HG02943 (cell line): Measurements from ENCODE around the gene VPREB1.
"Not testable (repeated sequence)": the region's sequence is repeated elsewhere in the genome, so short reads cannot be mapped to it uniquely, and the experiment has no call there.

Source experiments
- ATAC-seq: cut with Tn5 transposase; IDR thresholded peaks from one replicate; pipeline ENCODE4 v1.9.1; 2021; ENCODE audit warnings: mild to moderate bottlenecking, low read depth, moderate library complexity; ENCODE audit not compliant: unreplicated experiment

Gene VPREB1, protein sequence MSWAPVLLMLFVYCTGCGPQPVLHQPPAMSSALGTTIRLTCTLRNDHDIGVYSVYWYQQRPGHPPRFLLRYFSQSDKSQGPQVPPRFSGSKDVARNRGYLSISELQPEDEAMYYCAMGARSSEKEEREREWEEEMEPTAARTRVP

DNA sequence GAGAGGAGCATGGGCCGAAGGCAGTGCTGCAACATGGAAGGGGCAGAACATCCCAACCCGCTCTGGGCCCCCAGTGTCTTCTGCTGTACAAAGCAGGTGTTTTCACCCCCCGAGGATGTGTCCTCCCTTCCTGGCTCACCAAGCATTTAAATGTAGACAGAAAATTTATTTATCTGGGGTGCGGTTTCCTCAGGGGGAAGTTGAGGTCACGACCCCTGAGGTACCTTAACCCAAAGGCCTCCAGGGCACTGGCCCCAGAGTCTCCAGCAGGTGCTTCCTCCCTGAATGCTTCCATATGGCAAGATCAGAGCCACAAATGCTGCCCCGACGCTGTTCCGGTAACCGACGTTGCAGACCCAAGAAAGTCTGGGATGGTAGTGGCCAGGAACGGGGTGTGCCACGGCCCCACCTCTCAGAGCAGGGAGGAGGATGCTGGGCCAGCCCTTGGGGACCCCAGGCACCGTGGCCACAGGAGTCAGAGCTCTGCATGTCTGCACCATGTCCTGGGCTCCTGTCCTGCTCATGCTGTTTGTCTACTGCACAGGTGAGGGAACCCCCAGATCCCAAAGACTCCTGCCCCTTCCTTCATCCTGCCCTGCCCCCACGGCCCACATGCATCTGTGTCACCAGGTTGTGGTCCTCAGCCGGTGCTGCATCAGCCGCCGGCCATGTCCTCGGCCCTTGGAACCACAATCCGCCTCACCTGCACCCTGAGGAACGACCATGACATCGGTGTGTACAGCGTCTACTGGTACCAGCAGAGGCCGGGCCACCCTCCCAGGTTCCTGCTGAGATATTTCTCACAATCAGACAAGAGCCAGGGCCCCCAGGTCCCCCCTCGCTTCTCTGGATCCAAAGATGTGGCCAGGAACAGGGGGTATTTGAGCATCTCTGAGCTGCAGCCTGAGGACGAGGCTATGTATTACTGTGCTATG, at the start of gene VPREB1:
VPREB1 (plus strand) TSS at position 471 of the 935 bp plus-strand sequence; CDS start at position 499, 28 bp downstream.
- no peak for ATAC-seq

DNA sequence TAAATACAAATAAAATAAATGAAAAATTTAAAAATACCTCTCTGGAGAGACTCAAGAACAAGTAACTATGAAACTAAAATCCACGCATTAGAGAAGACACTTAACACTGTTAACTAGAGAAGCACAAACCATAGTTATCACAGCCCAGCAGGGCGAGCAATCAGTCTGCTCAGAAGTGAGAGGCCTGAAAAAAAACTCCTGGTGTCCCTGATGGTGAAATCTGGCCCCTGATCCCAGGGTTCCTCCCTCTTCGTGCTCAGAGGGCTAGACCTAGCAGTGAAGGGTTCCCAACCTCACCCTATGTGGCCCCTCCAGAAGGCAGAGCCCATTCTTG, 49.7 kb upstream of the VPREB1 start:
- no peak for ATAC-seq

DNA sequence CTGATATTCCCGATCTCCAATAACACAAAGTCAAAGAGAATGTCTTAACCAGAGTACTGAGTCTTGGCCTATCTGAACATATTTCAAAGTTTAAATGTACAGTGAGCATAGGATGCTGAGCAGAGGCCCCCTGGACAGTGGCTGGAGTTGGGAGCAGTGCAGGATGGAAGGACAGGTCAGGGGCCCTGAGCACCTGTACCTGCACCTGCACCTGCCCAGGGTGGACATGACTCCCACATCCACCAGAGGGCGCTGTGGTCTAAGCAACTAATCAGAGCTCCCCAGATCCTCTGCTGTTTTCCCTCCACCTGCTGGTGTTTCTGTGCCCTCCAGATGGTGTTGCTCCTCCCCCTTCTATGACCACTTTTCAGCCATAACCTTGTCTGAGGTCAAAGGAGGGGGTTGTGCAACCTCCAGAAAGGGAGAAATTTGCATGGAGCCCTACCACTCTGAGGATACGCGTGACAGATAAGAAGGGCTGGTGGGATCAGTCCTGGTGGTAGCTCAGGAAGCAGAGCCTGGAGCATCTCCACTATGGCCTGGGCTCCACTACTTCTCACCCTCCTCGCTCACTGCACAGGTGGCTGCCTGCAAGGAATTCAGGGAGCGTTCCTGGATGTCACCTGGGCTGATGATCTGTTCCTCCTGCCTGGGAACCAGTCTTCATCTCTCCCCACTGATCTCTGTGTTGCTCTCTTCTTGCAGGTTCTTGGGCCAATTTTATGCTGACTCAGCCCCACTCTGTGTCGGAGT, 49.1 kb upstream of the VPREB1 start:
- peak; percentile 75 for ATAC-seq

DNA sequence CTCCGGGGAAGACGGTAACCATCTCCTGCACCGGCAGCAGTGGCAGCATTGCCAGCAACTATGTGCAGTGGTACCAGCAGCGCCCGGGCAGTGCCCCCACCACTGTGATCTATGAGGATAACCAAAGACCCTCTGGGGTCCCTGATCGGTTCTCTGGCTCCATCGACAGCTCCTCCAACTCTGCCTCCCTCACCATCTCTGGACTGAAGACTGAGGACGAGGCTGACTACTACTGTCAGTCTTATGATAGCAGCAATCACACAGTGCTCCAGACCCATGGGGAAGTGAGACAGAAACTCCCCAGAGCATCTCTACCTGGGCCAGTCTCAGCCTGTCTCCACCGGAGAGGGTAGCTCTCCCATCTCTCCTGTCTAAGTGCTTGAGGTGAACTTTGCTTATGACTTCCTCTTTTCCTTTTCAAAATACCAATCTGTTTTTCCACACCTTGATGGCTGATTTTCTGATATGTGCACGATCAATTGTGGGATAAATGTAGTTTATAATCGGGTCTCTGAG, 48.5 kb upstream of the VPREB1 start:
- ATAC-seq = peak; percentile 69

DNA sequence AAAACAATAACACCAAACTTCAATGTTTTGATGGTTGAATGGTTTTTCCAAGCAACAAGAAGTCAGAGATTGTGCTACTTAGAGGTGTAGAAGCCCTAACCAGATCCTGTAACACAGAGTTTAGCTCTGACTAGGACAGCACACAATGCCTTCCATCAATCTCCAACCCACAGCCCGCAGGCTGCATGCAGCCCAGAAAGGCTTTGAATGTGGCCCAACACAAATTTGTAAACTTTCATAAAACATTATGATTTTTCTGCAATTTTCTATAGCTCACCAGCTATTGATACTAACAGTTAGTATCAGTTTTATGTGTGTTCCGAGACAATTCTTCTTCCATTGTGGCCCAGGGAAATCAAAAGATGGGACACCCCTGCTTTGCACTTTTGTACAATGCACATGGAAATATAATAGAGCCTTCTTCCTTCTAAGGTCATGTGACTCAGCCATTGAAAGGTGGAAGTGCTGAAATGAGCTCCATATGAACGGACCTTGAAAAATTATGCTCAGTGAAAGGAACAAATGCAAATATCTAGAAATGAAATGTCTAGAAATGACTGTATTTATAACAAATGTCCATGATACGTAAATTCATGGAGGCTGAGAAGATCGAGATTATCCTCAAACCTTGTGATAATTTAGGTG, 47.6 kb upstream of the VPREB1 start:
- no peak for ATAC-seq

DNA sequence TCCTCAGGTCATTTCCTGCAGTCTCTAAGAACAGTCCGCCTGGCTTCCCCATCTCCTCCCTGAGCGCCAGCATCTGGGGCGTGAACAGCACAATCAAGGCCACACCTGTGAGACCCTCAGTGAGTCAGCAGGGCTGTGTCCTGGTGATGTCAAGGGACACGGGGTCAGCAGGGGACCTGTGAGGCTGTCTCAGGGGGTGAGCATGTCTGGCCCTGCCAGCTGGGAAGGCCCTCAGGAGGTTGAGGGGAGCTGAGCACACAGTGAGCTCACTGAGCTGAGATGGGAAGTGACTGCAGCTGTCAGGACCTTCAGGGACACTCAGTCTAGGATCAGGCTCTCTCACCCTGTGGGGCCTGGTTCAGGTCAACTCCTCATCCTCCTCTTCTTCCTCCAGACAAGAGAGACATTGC, 46.6 kb upstream of the VPREB1 start:
- ATAC-seq = no peak

DNA sequence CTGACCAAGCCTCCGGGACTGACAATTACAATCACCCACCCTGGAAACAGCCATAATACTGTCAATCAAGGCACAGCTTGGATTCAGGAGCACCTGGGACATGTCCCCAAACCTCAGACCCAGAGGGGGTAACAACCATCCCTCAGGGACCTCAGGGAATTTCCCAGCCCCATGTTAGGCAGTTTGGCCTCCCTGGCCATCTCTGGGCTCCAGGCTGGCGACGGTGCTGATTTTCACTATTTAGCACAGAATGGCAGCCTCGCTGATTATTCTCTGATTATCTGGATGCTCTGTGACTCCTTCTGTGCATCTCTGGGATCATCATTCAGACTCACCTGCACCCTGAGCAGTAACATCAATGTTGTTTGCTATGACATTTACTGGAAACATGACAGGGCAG, 45.8 kb upstream of the VPREB1 start:
- no peak for ATAC-seq

DNA sequence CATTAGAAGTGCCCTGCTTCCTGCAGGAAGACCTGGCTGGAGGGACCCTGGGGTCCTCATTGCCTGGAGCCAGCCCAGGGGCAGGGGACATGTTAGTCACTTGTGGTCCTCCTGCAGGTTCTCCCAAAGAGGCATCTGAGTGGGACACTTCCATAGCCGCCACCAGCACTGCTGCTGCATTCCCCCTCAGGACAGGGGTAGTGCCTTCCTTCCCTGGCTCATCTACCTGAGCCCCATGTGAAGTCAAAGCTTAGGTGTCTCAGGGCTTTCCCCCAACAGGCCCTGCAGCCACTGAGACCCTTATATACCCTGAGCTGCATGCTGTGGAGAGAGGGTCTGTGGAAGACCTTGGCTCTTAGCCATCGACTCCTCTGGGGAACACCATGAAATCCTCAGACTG, 45.0 kb upstream of the VPREB1 start:
- no peak for ATAC-seq

DNA sequence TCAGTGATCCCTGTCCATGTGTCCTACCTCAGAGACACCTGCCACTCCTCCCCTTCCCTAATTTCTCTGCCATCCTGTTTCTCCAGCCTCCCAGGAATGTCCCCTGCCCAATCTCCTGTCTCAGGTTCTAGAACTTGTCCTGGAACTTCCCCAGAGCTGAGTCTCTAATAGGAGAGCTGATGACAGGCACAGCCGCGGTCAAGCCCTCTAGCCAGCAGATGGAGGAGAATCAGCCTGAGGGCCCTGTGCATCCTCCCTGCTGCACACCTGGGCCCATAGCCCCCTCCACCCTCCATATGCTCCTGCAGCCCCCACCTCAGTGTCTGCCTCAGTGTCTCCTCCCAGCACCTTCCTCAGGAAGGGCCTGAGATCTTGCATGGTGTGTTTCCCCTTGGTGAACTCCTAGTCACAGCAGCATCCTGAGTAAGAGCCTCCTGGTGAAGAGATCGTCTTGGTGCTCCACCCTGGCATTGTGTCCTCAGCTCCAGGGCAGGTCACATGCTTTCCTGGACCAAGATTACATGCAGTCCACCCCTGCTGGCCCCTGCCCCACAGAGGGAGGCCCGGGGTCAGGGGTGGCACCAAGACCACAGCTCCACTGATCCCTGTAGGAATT, 43.9 kb upstream of the VPREB1 start:
- no peak for ATAC-seq

DNA sequence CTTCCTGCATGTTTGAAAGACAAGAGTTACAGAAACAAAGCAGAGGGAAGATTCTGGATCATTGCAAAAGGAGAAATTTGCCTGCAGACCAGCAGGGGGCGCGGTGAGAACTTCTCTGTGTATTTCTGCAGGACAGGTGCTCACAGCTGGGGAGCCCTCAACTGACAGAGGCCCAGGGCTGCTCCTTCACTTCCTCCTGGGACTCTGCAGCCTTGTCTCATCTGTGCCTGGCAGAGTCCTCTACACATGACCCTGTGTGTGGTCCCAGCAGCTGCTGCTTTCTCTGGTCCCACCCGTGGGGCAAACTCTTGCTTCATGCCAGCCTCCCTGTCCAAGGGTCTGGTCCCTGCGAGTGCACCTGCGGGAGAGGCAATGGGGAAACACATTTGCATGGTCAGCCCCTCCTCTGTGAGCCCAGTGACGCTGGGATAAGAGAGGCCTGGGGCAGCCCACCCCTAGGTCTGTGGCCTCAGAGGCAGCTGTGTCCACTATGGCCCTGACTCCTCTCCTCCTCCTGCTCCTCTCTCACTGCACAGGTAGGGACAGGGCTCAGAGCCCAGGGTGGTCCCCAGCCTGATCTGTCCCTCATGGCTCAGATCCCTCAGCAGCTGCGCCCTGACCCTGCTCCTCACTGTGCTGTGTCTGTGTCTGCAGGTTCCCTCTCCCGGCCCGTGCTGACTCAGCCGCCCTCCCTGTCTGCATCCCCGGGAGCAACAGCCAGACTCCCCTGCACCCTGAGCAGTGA, 43.2 kb upstream of the VPREB1 start:
- ATAC-seq = no peak

DNA sequence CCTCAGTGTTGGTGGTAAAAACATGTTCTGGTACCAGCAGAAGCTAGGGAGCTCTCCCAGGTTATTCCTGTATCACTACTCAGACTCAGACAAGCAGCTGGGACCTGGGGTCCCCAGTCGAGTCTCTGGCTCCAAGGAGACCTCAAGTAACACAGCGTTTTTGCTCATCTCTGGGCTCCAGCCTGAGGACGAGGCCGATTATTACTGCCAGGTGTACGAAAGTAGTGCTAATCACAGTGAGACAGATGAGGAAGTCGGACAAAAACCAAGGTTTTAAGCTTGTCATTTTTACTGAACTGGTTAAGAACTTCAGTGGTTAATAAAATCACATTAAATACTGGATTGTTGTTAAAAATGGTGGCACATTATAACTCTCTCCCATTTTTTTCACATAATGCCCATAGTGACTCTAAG, 42.6 kb upstream of the VPREB1 start:
- ATAC-seq = no peak

DNA sequence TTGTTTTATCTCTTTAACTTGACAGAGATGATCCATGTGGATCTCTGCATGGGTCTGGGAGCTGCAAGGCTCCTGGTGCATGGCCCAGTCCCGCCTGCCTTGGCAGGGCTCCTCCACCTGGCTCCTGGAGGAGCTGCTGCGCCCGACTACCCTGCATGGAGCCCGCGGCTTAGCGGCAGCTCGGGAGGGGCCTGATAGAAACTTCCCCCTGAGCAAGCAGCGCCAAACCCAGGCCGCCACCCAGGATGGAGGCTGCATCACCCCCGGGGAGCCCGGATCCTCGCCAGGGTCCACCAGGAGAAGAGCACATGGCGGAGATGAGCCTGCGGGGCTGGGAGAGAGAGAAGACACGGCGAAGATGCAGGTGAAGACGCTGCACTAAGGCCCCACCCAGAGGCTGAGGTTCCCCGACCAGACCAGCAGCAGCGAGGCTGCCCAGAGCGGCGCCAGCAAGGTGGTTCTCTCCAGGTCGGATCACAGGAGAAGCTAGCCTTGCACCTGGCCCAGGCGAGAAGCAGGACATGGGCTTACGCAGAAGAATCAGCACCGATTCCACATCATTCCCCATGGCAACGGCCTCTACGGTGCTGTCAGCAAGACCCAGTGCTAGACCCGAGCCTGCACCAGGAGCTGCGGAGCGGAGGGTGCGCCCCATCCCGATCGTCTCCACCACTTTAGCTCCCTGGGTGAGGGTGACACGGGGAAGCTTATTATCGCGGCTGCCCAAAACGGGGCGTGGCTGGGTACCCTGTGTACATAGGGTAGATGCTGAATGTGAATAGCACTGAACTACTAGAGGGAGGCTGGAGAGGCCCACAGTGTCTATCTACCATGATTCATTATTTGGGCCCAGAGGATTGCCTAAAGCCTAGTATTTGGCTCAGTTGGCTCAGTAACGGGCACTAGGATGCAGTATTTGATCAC, 41.3 kb upstream of the VPREB1 start:
- no peak for ATAC-seq

DNA sequence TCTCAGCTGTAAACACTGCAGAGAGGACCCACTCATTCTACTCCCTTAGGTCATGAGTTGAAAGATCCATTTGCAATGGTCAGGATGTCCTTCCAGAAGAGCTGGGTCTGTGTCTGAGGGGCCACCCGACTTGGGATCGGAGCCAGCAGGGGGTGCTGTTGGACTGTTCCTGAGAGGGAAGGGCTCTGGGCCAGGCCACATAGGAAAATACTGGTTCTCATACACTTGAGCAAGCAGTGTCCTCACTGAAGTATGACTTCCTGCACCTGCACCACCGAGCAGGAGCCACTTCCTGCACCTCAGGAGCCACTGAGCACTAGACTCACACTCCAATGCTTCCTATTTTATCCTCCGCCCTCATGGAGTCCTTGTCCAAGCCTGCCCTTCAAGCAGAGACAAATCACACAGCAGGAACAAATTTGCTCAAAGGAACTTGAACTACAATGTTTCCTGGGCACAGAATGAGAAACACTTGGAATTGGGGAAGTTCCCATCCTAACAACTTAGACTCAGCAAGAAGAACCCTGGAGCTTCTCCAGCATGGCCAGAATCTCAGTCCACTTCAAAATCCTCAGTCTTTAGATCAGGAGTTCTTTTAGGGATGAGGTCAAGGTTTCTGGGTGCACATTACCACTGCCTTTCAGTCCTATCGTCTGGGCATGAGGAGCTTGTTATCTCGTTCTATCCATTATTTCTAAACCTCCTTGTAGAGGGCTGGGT, 36.6 kb upstream of the VPREB1 start:
- ATAC-seq = peak; percentile 77

DNA sequence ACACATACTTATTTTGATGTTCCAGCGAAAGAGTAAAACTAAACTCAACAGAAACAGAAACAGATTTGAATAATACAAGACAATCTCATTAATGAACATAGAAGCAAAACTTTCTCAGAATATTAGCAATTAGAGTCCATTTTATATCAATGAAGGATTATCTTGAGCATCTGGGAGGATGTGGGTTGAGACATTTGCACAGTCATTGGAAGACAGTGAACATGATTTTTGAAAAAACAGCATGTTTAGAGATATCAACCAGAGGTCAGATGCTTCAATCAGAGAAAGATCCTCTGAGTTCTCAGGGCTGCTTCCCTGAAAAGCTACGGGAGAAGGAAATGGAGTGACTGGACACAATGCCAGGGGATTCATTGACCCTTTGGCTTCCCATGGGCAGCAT, 35.9 kb upstream of the VPREB1 start:
- no peak for ATAC-seq

DNA sequence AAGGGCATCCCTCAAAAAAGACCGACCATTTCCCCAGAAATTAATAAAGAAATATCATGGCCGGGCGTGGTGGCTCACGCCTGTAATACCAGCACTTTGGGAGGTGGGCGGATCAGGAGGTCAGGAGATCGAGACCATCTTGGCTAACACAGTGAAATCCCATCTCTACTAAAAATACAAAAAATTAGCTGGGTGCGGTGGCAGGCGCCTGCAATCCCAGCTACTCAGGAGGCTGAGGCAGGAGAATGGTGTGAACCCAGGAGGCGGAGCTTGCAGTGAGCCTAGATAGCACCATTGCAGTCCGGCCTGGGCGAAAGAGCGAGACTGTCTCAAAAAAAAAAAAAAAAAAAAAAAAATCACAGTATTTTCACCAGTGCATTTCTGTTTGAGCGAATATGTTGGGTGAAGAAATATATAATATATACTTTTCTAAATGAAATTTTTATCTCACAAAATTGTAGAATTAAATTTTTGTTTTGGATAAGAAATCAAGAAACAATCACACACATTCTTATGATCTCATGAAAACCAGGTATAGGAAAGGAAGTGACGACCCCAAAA, 35.4 kb upstream of the VPREB1 start:
- ATAC-seq = not testable (repeated sequence)

DNA sequence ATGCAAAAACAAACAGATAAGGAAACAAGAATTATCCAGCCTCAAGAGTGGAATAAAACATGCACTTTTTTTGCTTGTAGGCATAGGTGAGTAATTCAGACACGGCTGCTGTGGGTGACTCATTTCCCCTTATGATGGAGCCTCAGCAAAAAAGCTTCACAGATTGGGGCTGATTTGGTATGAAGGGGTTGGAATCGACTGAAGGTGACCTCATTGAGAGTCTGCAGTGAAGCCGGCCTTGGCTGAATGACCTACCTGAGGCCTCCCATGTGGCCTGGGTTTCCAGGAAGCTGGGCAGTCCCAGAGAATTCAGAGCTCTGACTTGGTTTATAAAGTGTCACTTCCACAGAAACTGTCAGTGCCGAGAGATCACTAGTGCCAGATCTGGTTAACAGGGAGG, 34.2 kb upstream of the VPREB1 start:
- no peak for ATAC-seq
